GM23338 (cell line): Measurements from ENCODE around the gene HOXA9. TPM values are rescaled to one million over a fixed set of nuclear protein-coding genes. Genes with fewer than 3 reads are reported as not detected.

Source experiments
- ATAC-seq: fragments of 200-7000 bp; cut with Tn5 transposase; 3 replicates; pipeline ENCODE4 v1.9.1; 2020
- DNase-seq: peaks from one replicate; pipeline ENCODE4 v3.0.0-alpha.2; 2015; ENCODE audit warnings: low spot score
- H2AFZ ChIP-seq: fragments of 200-600 bp; sonication (generic); 2 replicates; pipeline ENCODE4 v1.8.0; 2016; ENCODE audit warnings: antibody characterized with exemption, mild to moderate bottlenecking, moderate library complexity
- H3F3A ChIP-seq: fragments of 200-600 bp; sonication (generic); replicated peaks from 2 replicates; pipeline ENCODE4 v1.8.0; 2017; ENCODE audit warnings: antibody characterized with exemption, mixed run types, low read depth
- H3K27ac ChIP-seq: fragments of 200-600 bp; sonication (generic); 2 replicates; pipeline ENCODE4 v1.6.1; 2016; ENCODE audit warnings: low read depth
- H3K27me3 ChIP-seq: fragments of 200-600 bp; sonication (generic); 2 replicates; pipeline ENCODE4 v1.8.0; 2016; ENCODE audit warnings: mild to moderate bottlenecking, mixed run types, moderate library complexity; ENCODE audit not compliant: insufficient read depth
- H3K36me3 ChIP-seq: fragments of 200-600 bp; sonication (generic); 2 replicates; pipeline ENCODE4 v1.8.0; 2016; ENCODE audit warnings: mild to moderate bottlenecking; ENCODE audit not compliant: insufficient read depth
- H3K4me1 ChIP-seq: fragments of 200-600 bp; sonication (generic); 2 replicates; pipeline ENCODE4 v1.8.0; 2016; ENCODE audit warnings: mild to moderate bottlenecking, moderate library complexity; ENCODE audit not compliant: insufficient read depth
- H3K4me2 ChIP-seq: fragments of 200-600 bp; sonication (generic); 2 replicates; pipeline ENCODE4 v1.7.1; 2017; ENCODE audit warnings: mixed run types
- H3K4me3 ChIP-seq: fragments of 200-600 bp; sonication (generic); 2 replicates; pipeline ENCODE4 v1.6.1; 2016; ENCODE audit warnings: mixed run types
- H3K79me2 ChIP-seq: fragments of 200-600 bp; sonication (generic); replicated peaks from 2 replicates; pipeline ENCODE4 v1.8.0; 2017; ENCODE audit warnings: mild to moderate bottlenecking; ENCODE audit not compliant: insufficient read depth
- H3K9me2 ChIP-seq: fragments of 200-600 bp; sonication (generic); 2 replicates; pipeline ENCODE4 v1.8.0; 2017; ENCODE audit not compliant: insufficient read depth
- H4K20me1 ChIP-seq: fragments of 200-600 bp; sonication (generic); replicated peaks from 2 replicates; pipeline ENCODE4 v1.8.0; 2017; ENCODE audit warnings: mild to moderate bottlenecking; ENCODE audit not compliant: insufficient read depth
- H3K27ac Mint-ChIP-seq: 2 replicates; pipeline ENCODE4 v1.8.0; 2020; ENCODE audit warnings: inconsistent platforms, mild to moderate bottlenecking, moderate library complexity, mixed read lengths
- H3K27me3 Mint-ChIP-seq: 3 replicates; pipeline ENCODE4 v1.8.0; 2022; ENCODE audit warnings: low read depth, mild to moderate bottlenecking, moderate library complexity, mixed read lengths, inconsistent platforms; ENCODE audit not compliant: insufficient read depth, poor library complexity
- H3K36me3 Mint-ChIP-seq: 3 replicates; pipeline ENCODE4 v1.8.0; 2021; ENCODE audit warnings: low read depth, mild to moderate bottlenecking, inconsistent platforms, moderate library complexity, mixed read lengths
- H3K4me1 Mint-ChIP-seq: 3 replicates; pipeline ENCODE4 v1.8.0; 2020; ENCODE audit warnings: mild to moderate bottlenecking, inconsistent platforms, mixed read lengths
- H3K4me3 Mint-ChIP-seq: 3 replicates; pipeline ENCODE4 v1.8.0; 2021; ENCODE audit warnings: moderate library complexity, mild to moderate bottlenecking, inconsistent platforms, mixed read lengths
- H3K9me3 Mint-ChIP-seq: 3 replicates; pipeline ENCODE4 v1.8.0; 2020; ENCODE audit warnings: moderate library complexity, mild to moderate bottlenecking, inconsistent platforms, mixed read lengths
- ETS1 ChIP-seq: IDR thresholded peaks from 2 replicates; pipeline ENCODE4 v1.6.1; 2016; ENCODE audit warnings: antibody characterized with exemption
- EZH2 ChIP-seq: fragments of 200-600 bp; sonication (generic); IDR thresholded peaks from one replicate; pipeline ENCODE4 v1.8.0; 2017; ENCODE audit warnings: antibody characterized with exemption, mild to moderate bottlenecking, low read depth; ENCODE audit not compliant: unreplicated experiment
- EZH2phosphoT487 ChIP-seq: fragments of 200-600 bp; sonication (generic); IDR thresholded peaks from one replicate; pipeline ENCODE4 v1.8.1; 2018; ENCODE audit warnings: antibody characterized with exemption; ENCODE audit not compliant: unreplicated experiment
- JUNB ChIP-seq: IDR thresholded peaks from one replicate; pipeline ENCODE4 v1.6.1; 2016; ENCODE audit warnings: antibody characterized with exemption; ENCODE audit not compliant: unreplicated experiment
- NANOG ChIP-seq: IDR thresholded peaks from 2 replicates; pipeline ENCODE4 v1.6.1; 2016; ENCODE audit warnings: antibody characterized with exemption, borderline replicate concordance
- REST ChIP-seq: IDR thresholded peaks from one replicate; pipeline ENCODE4 v1.6.1; 2018; ENCODE audit warnings: antibody characterized with exemption; ENCODE audit not compliant: unreplicated experiment
- STAT1 ChIP-seq: IDR thresholded peaks from one replicate; pipeline ENCODE4 v1.6.1; 2016; ENCODE audit warnings: antibody characterized with exemption; ENCODE audit not compliant: unreplicated experiment
- ZNF114 ChIP-seq: fragments of 250-450 bp; sonication (Bioruptor Pico); IDR thresholded peaks from 2 replicates; pipeline ENCODE4 v1.5.0; 2020; ENCODE audit warnings: mild to moderate bottlenecking, moderate library complexity
- ZNF462 ChIP-seq: fragments of 250-450 bp; sonication (Bioruptor Pico); IDR thresholded peaks from 2 replicates; pipeline ENCODE4 v1.5.0; 2020; ENCODE audit warnings: mild to moderate bottlenecking, moderate library complexity
- polyA plus RNA-seq: library from polyadenylated mRNA; unstranded; fragments of >200 nt; fragmentation: Nextera tagmentation; extraction: Ambion mirVana; gene quantifications from 2 replicates; pipeline ENCODE4 v1.2.1, GENCODE V29; 2016
- total RNA-seq: library from RNA; depleted of rRNA; stranded (reverse); fragments of >200 nt; shearing (Covaris generic); gene quantifications from 2 replicates; pipeline ENCODE4 v1.2.3, GENCODE V29; 2014

HOXA9 gene
- total and polyA plus RNA-seq, 2 experiments from 2014 or later, result not detected

GRCh38 chr7:27171637-27172314, 6.4 kb upstream of the HOXA9 start:
- H3K36me3 ChIP-seq, result no peaks in the 10 kb centered on the region
- no peak overlapping the region for H3K4me2 ChIP-seq
- H3K79me2 ChIP-seq, result no peaks in the 10 kb centered on the region
- Mint-ChIP-seq H3K4me1 (peaks cover 15% of the 10 kb centered on the region; the same call in 2 of the 3 replicates), H3K27ac (no peak overlapping the region), H3K4me3 (peak overlapping the region; percentile 8; the same call in 1 of the 3 replicates), H3K9me3 (peaks cover 14% of the 10 kb centered on the region; the same call in 2 of the 3 replicates), H3K36me3 (no peaks in the 10 kb centered on the region; the same call in 2 of the 3 replicates), H3K27me3 (peaks cover 95% of the 10 kb centered on the region)
- H3K4me3 ChIP-seq, result no peak overlapping the region
- peak; percentile 7 for TF ChIP-seq EZH2phosphoT487
- no peak for TF ChIP-seq ZNF114 (CRISPR knock-in tag)
- TF ChIP-seq EZH2, result peak; percentile 47
- H3K4me1 ChIP-seq, result peaks cover 29% of the 10 kb centered on the region
- H3F3A ChIP-seq, result peaks cover 51% of the 10 kb centered on the region
- peaks cover 50% of the 10 kb centered on the region for H4K20me1 ChIP-seq
- peak; percentile 52 for DNase-seq
- no peak overlapping the region for H3K27ac ChIP-seq
- no peak overlapping the region for H2AFZ ChIP-seq
- ATAC-seq, result no peak
- H3K9me2 ChIP-seq, result no peaks in the 10 kb centered on the region
- H3K27me3 ChIP-seq, result peaks cover 100% of the 10 kb centered on the region

GRCh38 chr7:27171325-27171636, 5.9 kb upstream of the HOXA9 start:
- DNase-seq, result peak; percentile 44
- Histone ChIP-seq H3K4me3 (no peak overlapping the region), H3K27me3 (peaks cover 100% of the 10 kb centered on the region), H3K9me2 (no peaks in the 10 kb centered on the region), H3K4me1 (peaks cover 29% of the 10 kb centered on the region), H4K20me1 (peaks cover 49% of the 10 kb centered on the region), H3K4me2 (no peak overlapping the region), H3K27ac (no peak overlapping the region), H3F3A (peaks cover 56% of the 10 kb centered on the region), H3K79me2 (no peaks in the 10 kb centered on the region), H3K36me3 (no peaks in the 10 kb centered on the region), H2AFZ (no peak overlapping the region)
- peaks cover 15% of the 10 kb centered on the region; the same call in 2 of the 3 replicates for H3K4me1 Mint-ChIP-seq
- peaks cover 14% of the 10 kb centered on the region; the same call in 2 of the 3 replicates for H3K9me3 Mint-ChIP-seq
- H3K4me3 Mint-ChIP-seq, result no peak overlapping the region
- no peak for ATAC-seq
- no peak overlapping the region for H3K27ac Mint-ChIP-seq
- H3K27me3 Mint-ChIP-seq, result peaks cover 95% of the 10 kb centered on the region
- H3K36me3 Mint-ChIP-seq, result no peaks in the 10 kb centered on the region; the same call in 2 of the 3 replicates
- no peak for TF ChIP-seq ETS1
- peak; percentile 18 for TF ChIP-seq EZH2phosphoT487
- TF ChIP-seq ZNF114 (CRISPR knock-in tag), result no peak
- peak; percentile 63 for TF ChIP-seq EZH2
- no peak for TF ChIP-seq REST
- no peak for TF ChIP-seq NANOG
- no peak for TF ChIP-seq JUNB
- TF ChIP-seq ZNF462 (CRISPR knock-in tag), result no peak
- TF ChIP-seq STAT1, result no peak
